Stimulated activated CD8-positive, alpha-beta memory T cell treated with anti-CD3 and anti-CD28 coated beads, Interleukin-15, amount 100 ng/mL, for 48 hours (primary cell): ENCODE data around the gene C13orf46.

ENCODE experiments used
- DNase-seq, 2 donors: peaks; one replicate each; pipeline ENCODE4 v3.0.0-alpha.2; 2020; ENCODE audit warnings: low read depth in 2 of 2

C13orf46 gene

DNA sequence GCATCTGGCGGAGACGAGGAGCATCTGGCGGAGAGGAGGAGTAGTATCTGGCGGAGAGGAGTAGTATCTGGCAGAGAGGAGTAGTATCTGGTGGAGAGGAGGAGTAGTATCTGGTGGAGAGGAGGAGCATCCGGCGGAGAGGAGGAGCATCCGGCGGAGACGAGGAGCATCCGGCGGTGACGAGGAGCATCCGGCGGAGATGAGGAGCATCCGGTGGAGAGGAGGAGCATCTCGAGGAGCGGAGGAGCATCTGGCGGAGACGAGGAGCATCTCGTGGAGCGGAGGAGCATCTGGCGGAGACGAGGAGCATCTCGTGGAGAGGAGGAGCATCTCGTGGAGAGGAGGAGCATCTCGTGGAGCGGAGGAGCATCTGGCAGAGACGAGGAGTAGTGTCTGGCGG is 18.6 kb downstream of the C13orf46 start:
- no peak for DNase-seq

DNA sequence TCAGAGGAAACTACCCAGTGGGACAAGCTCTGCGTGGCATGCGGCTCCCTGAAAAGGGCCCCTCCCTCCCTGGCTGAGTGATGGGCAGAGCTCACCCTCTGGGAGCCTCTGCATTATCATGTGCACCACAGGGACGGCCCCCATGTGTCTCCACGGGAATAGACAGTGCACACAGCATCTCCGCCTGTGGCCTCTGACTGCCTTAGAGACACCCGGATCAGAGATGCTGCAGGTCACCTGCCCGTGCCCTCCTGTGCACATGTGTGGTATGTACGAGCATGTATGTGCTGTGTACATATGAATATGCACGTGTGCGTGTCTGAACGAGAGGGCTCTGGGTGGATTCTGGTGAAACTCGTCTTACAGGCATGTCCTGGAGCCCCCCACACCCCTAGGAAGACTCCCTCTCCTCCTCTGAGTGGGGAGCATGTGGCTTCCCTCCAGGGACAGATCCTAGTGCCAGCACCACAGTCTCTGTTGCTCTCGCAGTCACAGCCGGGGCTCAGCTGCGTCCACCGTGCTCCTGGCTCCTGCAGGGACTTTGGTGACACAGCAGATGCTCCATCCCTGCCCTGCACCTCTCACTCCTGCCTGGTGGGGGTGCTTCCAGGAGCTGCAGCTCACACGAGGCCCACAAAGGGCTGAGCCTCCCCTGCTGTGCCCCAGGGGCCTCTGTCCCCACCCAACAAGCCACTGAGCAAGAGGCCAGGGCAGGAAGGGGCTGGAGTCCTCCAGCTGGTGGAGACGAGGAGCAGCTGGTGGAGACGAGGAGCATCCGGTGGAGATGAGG is 19.6 kb downstream of the C13orf46 start:
- no peak for DNase-seq

DNA sequence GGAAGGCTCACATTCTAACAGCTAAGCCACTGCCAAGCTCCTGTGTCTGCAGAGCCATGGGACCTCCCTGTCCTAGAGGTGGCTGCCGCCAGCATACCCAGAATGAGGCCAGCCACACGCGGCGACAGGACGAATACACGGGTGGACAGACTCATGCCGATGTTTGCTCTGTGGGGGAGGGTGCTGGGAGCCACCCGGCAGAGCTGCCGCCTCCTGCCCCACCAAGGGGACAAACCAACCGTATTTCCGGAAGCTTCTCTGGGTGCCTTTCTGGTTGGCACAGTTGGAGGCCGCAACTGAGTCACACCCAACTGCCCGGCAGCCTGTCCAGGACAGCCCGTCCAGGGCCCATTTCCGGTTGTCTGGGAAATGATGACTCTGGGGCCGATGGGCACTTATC is 20.3 kb downstream of the C13orf46 start:
- DNase-seq = no peak

DNA sequence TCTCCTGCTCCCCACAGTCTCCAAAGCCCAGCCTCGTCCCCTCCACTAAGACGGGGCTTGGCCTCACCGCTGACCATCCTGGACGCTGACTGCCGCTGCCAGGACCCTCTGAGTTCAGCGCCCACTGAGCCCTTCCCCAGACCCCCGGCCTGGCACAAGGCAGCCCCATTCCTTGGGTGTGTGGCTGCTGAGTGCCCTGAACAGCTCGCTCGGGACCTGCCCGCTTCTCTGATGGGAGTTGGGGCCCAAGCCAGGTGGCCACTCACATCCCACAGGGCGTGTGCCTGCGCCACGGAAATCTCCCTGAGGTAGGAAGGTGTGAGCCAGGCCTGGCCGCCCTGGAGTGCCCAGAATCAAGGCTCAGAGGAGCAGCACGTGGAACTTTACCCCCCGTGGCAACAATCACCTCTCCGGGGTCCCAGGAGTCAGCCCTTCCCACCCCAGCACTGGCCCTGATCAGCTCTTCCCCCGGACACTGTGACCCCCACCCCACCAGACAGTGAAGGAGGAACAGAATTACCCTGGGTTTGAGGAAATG is 20.8 kb downstream of the C13orf46 start:
- DNase-seq = no peak

DNA sequence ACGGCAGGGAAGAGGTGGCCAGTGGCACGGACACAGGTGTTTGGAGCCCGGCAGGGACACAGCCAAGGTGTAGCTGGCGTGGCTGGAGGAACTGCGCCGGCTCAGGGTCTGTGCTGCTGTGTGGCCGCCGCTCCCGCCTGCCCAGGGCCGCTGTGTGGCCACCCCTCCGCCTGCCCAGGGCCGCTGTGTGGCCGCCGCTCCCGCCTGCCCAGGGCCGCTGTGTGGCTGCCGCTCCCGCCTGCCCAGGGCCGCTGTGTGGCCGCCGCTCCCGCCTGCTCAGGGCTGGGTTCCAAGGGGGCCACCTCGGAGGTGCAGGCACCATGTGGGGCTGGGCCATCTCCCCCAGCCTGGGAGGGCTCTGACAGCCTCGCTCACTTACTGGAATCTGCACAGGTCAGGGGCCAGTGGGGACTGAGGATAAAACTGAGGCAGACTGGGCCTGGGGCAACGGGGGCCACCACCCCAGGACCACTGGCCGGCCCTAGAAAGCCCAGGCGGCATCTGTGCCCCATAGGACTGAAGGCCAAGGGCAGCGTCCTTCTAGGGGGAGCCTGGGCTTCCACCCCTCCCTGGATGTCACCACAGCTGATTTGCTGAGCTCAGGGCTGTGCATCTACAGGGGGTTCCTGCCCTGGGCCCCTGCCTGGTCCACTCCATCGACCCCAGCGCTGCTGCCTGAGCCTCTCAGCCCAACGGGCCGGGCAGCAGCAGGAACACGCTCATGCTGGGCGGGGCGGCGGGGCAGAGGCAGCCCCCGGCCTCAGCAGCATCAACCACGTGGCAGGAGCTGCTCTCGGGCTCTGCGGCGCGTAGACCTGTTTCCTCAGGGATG is 21.5 kb downstream of the C13orf46 start:
- DNase-seq = no peak

DNA sequence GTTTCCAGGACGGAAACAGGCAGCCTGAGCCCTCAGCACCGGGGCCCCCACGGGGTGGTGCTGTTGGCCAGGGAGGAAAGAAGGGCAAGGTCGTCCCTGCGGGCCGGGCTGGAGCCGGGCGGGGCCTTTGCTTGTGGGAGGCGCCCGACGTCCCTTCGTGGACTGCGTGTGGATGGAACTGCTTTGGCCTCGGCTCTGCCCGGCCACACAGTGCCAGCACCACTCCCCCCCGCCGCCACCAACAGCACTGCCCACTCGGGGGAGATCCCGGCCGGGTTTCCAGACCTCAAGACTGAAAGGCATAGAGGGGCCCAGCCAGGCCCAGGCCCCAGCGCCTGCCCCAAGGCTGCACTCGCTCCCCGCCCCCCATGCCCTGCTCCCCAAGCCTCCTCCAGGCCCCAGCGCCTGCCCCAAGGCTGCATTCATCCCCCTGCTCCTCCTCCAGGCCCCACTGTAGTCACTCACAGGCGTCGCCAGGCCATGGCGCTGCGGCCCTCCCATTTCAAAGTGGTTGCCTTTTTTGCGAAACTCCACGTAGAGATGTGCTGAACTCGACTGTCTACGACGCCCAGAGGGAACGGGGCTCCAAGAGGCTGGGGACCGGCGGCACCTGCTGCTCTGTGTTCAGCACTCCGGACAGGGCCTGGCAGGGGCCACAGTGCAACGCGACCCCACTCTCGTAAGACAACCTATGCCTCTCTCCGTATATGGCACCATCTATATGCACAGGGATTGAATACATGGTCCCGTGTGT is 22.5 kb downstream of the C13orf46 start:
- DNase-seq = peak; percentile 28 to 31

DNA sequence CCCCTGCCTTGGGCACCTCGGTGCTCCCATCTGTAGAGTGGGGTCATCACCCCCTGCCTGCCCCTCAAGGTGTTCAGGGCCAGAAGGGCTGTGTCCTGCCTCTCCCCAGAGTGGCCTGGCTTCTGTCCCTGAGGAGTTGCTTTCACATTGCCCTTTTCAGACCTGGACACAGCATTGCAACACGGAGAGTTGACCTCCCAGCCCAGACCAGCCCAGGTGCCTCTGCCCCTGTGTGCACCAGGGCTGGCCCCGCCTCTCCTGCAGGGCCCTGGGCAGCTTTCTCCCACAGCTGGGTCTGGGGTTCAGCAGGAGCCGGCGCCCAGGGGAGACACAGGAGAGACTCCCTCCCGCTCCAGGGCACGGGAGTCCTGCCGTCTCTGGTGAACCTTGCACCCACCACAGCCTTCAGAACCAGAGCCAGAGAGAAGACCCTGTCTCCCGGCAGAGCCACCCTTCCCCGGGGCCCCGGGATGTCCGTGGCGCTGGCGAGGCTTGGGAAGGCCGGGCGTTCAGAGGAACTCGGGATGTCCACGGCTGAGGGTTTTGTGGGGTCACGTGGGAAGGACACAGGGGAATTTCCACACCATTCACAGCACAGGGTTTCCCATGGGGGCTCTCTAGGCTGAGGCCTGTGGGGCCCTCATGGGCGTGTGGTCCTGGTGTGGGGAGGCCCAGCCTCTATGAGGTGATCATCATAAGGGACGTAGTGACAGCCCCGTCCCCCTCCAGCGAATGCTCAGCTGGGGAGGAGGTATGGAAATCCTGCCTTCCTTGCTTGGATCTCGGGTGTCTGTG is 23.2 kb downstream of the C13orf46 start:
- DNase-seq = no peak

DNA sequence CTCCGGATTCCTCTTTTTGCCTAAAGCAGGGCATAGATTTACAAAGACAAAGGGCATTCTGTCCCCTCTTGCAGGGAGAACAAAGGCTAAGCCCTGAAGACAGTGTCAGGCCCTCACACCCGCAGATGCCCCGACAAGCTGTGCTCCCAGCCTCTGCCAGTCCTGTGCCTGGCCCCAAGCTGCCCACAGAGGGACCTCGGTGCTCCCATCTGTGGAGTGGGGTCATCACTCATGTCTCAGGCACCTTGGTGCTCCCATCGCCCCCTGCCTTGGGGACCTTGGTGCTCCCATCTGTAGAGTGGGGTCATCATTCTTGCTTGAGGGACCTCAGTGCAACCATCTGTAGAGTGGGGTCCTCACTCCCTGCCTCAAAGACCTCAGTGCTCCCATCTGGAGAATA is 24.3 kb downstream of the C13orf46 start:
- DNase-seq = no peak

DNA sequence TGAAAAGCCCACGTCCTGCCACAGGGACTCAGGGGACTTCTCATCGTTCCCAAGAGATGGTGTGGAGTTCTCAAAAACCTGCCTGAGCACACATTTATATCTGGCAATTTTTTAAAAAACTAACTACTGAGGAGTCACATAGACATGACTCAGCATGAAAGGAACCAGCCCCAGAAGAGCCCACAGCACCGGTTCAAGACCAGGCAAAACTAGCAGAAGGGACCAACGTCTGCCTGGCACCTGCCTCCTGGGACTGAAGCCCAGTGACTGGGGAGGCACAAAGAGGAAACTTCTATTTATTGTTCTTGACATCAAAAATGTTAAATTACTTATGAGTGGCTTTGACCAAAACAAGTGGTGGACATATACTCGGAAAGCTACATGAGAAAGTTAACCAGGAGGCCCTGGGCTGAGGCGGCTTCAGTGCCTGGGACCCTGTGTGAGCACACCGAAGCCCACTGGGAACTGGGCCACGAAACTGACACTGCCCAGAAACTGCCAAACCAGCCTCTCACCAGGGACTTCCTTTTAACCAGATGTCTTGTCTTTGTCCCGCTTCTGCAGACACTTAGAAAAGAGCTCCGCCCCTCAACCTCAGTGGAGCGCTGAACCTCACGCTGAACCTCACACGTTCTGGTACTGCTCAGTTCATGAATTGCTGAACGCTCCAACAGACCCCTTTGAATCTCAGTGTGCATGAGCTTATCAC is 25.7 kb downstream of the C13orf46 start:
- DNase-seq = no peak

DNA sequence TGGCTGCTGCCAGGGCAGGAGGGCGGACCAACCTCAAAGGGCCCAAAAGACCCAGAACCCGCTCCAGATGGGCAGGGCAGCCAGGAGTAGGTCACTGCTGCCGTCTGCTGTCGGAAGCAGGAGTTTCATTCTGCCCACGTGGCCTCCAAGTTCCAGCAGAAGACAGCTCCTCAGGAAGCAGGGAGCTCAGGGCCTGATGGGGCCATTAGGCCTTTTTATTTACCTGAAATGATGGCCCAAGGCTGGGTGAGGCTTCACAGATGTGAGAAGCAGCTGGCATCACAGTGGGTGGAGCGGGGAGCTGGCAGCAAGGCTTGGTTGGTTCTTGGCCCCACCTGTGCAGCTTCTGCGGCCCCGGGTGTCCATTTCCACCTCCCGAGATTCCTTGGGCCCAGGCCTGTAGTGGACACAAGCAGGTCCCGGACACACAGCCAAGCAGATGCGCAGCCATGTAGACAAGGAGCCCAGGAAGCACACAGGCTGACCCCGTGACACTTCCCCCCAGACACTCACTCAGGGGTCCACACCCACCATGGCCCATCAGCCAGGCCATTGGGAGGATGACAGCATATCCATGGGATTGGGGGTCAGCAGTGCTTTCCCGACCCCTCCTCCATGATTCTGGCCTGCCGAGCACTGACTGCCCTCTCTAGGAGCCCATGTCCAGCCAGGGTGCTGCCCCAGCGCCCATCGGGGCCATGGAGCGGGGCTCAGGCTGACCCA is 26.4 kb downstream of the C13orf46 start:
- no peak for DNase-seq

DNA sequence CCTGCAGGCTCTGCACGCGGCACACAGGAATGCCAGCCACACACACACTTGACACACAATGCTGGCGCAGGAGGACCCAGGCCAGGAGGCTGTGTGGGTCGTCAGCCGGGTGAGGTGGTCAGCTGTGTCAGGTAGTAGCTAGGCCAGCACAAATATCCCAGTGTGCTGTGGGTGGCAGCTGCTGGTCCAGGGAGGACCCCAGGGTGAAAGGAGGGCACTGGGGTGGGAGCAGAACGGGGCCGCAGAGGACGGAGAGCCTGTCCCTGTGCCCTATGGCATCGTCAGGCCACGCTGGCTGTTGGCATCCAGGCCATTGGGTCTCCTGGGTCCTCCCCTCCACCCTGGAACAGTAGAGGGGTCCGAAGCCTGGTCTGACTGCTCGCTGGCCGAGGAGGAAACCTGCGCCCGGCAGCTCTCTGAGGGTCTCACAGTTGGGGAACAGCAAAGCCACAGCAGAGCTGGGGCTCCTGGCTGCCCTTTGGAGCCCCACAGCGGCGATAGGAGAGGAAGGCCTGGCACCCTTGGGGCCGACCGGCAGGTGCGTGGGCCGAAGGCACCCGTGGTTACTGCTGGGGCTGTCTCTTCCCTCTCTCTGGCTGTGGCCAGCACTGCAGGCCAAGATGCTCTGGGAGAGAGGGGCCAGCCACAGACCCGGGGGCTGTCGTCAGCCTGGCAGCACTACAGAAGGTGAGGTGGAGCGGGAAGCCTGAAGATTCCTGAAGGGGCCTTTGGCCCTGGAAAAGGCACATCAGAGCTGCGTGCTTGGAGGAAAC is 27.3 kb downstream of the C13orf46 start:
- DNase-seq = no peak

DNA sequence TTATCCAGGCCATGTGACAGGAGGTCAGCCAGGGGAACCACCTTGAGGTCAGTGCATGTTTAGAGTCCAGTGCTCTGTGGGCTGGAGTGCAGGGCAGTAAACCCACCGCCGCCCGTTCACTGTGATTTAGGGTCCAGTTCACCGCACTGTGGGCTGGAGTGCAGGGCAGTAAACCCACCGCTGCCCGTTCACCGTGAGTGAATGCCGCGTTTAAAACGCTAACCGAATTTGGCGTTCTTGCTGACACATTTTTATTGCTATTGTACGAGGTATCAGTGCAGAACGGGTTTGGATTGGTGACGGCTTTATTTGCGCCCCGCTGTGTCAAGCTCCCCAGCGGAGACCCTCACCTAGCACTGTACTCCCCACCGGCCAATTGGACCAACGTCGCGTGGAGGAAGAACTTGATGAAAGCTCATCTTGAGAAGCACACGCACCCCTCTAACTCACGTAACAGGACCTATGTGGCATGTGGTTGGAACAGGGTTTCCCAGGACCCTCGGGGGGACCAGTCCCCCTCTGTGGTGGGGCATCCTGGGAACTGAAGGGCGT is 27.9 kb downstream of the C13orf46 start:
- no peak for DNase-seq

DNA sequence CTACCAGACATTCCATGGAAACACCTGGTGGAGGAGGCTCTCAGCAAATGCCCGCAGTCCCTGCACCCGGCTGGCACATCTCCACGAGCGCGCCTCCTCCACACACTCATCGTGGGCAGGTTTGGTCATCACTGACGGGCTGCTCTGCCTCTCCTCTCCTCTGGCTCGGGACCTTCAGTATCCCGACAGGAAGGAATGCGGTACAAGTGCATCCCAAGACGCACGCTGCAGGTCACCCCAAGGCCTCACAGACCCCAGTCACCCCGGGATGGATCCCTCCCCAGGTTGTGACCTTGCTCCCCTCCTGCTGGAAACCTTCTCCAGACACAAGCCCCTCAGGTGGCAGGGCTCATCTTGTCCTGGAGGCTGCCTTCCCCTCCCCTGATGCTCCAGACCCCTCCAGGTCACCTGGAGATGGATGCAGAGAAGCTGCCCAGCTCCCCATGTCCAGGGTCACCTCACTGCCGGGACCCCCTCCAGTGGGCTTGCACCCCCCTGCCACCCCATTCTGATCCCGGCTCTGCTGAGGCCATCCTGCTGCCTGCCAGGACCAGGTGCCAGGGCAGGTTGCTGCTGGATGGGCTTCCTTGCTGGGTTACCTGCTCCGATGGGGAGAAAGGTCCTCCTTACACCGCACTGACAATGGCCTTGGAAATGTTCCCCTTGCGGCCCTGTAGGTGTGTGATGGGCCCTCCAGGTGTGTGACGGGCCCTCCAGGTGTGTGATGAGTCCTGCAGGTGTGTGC is 29.9 kb downstream of the C13orf46 start:
- no peak for DNase-seq

DNA sequence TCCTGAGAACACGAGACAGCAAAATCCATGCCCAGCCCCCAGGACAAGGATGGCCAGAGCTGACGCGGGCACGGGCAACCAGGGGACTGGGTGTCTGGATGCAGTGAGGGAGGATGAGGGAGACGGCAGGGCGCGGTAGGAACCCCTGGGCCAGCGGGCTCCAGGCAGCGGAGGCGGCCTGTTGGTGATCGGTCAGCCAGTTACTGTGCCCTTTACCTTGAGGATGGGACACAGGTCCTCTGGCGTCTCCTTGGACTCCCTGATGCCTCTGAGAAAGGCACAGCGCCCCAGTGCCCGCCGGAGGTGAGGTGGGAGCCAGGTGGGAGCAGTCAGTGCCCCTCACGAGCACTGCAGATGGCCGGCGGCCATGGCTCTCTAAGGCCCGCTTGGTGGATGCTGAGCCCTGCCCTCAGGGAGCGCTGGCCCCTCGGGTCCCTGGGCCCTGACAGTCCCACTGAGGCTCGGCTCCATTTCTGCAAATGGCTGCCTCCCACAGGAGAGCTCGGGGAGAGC is 31.2 kb downstream of the C13orf46 start:
- DNase-seq = no peak

DNA sequence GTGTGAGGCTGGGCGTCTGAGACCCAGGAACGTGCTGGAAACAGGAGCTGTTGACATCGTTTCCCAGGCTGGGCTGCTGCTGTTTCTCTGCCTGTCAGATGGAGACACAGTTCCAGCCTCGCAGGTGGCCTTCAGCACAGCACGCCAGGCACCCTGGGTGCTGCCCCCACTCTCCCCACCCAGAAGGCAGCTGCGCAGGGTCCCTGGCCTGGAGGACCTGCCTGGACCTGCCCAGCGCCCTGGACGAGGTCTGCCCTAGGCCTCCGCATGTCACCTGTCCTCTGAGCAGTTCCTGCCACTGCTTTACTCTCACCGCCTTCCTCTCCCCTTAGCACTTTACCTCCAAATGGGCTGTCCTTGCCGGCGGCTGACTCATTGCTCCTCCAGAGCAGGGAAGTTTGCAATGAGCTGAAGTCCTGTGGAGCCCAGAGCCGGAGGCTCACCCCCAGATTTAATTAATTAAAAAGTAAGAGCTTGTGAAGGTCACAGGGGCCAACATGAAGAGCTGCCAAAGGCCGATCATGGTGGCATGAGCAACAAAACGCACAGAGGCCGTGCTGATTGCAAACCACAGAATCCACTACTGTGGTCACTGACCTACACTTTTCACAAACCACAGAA is 32.2 kb downstream of the C13orf46 start:
- DNase-seq = no peak

DNA sequence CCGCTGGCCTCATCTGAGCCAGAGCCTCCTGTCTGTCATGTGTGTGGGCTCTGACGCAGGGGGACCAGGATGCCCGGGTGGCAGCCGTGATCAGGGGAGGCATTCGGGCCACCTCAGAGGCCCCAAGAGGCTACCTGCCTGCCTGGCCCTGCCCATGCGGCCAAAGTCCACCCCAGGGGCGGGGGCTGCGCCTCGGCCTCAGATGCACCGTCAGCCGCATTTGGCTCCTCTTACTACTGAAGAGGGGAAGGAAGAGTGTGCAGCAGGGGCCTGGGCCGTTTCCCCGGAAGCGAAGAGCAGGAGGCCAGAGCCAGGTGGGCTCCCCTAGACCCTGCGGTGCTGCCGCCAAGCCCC is 34.0 kb downstream of the C13orf46 start:
- DNase-seq = no peak

DNA sequence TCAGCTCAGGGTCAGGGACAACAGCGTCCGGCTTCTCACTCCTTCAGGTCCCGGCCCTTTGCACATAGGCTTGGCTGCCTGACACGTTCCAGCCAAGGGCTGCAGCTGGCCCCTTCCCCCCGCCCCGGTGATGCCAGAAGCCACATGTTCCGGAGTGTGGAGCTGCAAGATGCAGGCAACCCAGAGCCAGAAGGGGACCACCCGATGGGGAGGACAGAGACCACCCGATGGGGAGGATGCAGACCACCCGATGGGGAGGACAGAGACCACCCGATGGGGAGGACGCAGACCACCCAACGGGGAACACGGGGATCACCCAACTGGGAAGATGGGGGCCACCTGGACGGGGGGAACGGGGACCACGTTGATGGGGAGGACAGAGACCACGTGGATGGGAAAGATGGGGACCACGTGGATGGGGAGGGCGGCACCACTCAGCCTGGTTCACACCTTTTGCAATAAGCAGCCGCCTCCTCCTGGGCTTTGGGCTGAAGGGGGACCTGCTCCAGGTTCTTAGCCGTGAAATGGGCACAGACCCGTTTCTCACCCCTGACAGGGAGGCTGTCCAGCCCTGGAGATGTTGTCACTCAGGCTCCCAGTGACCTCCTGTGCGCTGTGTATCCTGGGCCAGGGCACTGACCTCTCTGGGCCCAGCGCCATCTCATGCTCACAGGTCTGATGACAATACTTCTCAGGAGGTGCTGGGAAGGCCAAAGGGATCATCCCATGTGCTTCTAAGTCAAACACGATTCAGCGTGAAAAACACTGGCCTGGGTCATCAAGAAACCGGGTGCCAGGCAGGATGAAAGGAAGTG is 34.5 kb downstream of the C13orf46 start:
- DNase-seq = no peak
